Measurements from ENCODE around the gene PSD4.

GRCh38 chr2:113219092-113219441 is 45.3 kb downstream of the PSD4 start:
- TF ChIP-seq CTCF (IDR thresholded peaks at IDR 0.05; ENCODE audit: poor library complexity) = no peak
- TF ChIP-seq EZH2phosphoT487 (IDR thresholded peaks at IDR 0.05; ENCODE audit: low read depth, severe bottlenecking, unreplicated experiment) = no peak
